LNCAP (cell line): Measurements from ENCODE around the gene DHRS4.
A peak's percentile ranks its signal among the peaks of the same experiment; 100 is the strongest.

Experiments
- CTCF ChIP-seq: fragments of 450-650 bp; IDR thresholded peaks from 2 replicates; pipeline ENCODE4 v1.5.1; 2017; ENCODE audit warnings: mild to moderate bottlenecking

Gene DHRS4

GRCh38 chr14:23953464-23954278 lies at the start of gene DHRS4:
DHRS4 (plus strand) TSS chr14:23953770; CDS start chr14:23953789, 19 bp downstream.
- peak; percentile 80 for TF ChIP-seq CTCF

- peak; percentile 79 for TF ChIP-seq CTCF
These were observed 43.3 kb upstream of the DHRS4 start for GRCh38 chr14:23910101-23910875.

- no peak; the same call in 1 of the 2 replicates for TF ChIP-seq CTCF
These were observed 42.7 kb upstream of the DHRS4 start for GRCh38 chr14:23910876-23911210.

GRCh38 chr14:23915559-23915958 lies 38.0 kb upstream of the DHRS4 start:
- TF ChIP-seq CTCF = no peak

GRCh38 chr14:23916004-23916403 lies 37.6 kb upstream of the DHRS4 start:
- no peak for TF ChIP-seq CTCF

GRCh38 chr14:23916446-23916845 lies 37.1 kb upstream of the DHRS4 start:
- no peak for TF ChIP-seq CTCF

- no peak for TF ChIP-seq CTCF
These were observed 31.0 kb upstream of the DHRS4 start for GRCh38 chr14:23922545-23922944.
